Motor neuron (in vitro differentiated cells): ENCODE results near the gene KRTAP10-11. TPM values are rescaled to one million over a fixed set of nuclear protein-coding genes. Genes with fewer than 3 reads are reported as not detected.
"Not testable (repeated sequence)": the region's sequence is repeated elsewhere in the genome, so short reads cannot be mapped to it uniquely, and the experiment has no call there.

ENCODE experiments used
- ATAC-seq, 8 experiments: fragments of 200-7000 bp; cut with Tn5 transposase; replicated peaks in 6 of 8; 2 replicates each; pipeline ENCODE4 v1.8.0; 2021; ENCODE audit warnings: mild to moderate bottlenecking in 8 of 8, moderate library complexity in 8 of 8
- H3K27ac ChIP-seq, 2 donors: fragments of 250-450 bp; sonication (Bioruptor Pico); 2 replicates each; pipeline ENCODE4 v1.9.0; 2021; ENCODE audit warnings: antibody characterized with exemption in 2 of 2, mild to moderate bottlenecking in 2 of 2, moderate library complexity in 1 of 2
- H3K4me1 ChIP-seq, 2 donors: fragments of 250-450 bp; sonication (Bioruptor Pico); replicated peaks in 1 of 2; 2 replicates each; pipeline ENCODE4 v1.6.1; 2021; ENCODE audit warnings: antibody characterized with exemption in 2 of 2, mild to moderate bottlenecking in 2 of 2, moderate library complexity in 1 of 2
- H3K4me3 ChIP-seq, 5 donors: fragments of 250-450 bp; sonication (Bioruptor Pico); 2 replicates each; pipeline ENCODE4 v1.9.0; 2021; ENCODE audit warnings: antibody characterized with exemption in 5 of 5, mild to moderate bottlenecking in 5 of 5, moderate library complexity in 4 of 5
- WGBS, 10 experiments: fragments of 450-650 bp; shearing (Covaris generic); methylation state at CpG; one replicate each; pipeline ENCODE4 v1.0.0; 2022; 5-methylcytosine and 5-hydroxymethylcytosine counted together
- in situ Hi-C, 9 experiments: fragments of 400-800 bp; cut with MboI; loops; one replicate each; pipeline ENCODE4 v1.15.0; 2021; ENCODE audit warnings: low sequenced_read_pairs in 9 of 9, low pct_unique_long_range_greater_than_20kb in 2 of 9; ENCODE audit not compliant: unreplicated experiment in 9 of 9
- total RNA-seq, 8 experiments: library from RNA; unstranded; fragments of 300-600 nt; gene quantifications; 2 replicates each; pipeline versions ENCODE4 v1.2.3 to v1.2.4, GENCODE V29; 2022

Gene KRTAP10-11
- total RNA-seq, 8 experiments from 2014 or later = 0.49 to 0.66 TPM; not detected in 6

DNA sequence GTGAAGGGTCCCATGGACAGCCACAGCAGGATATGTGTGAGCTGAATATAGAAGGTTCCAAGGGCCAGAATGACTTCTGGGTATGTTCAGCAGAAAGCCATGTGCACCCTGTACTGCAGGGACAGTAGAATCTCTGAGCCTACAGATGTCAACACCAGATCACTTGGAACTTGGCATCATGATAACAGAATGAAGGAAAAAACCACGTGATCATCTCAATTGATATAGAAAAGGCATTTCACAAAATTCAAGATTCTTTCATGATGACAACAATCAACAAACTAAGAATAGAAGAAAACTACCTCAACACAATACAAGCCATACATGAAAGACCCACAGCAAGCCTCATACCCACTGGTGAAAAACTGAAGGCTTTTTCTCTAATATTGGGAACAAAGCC lies 21.4 kb downstream of the KRTAP10-11 start:
- no peak overlapping the region for H3K27ac ChIP-seq
- no peak for ATAC-seq
- WGBS, 10 experiments = 0 to 78% (median 22%) methylated on average over 1 of the region's 1 CpG; no CpG with 5 or more reads in 3 of the 10 experiments

GRCh38 chr21:44670642-44671432 lies 24.6 kb downstream of the KRTAP10-11 start:
- Histone ChIP-seq H3K27ac (no peak overlapping the region), H3K4me1 (no peaks in the 10 kb centered on the region), H3K4me3 (no peak overlapping the region)
- 0 to 80% (median 57%) methylated on average over 1 to 3 of the region's 3 CpGs; no CpG with 5 or more reads in 5 of the 10 experiments for WGBS, 10 experiments
- in situ Hi-C loops = no loop called here
- ATAC-seq = no peak

More for the DNA sequence above, 21.4 kb downstream of the KRTAP10-11 start:
- Histone ChIP-seq H3K4me1 (no peaks in the 10 kb centered on the region), H3K4me3 (no peak overlapping the region)
- in situ Hi-C loops = no loop called here

DNA sequence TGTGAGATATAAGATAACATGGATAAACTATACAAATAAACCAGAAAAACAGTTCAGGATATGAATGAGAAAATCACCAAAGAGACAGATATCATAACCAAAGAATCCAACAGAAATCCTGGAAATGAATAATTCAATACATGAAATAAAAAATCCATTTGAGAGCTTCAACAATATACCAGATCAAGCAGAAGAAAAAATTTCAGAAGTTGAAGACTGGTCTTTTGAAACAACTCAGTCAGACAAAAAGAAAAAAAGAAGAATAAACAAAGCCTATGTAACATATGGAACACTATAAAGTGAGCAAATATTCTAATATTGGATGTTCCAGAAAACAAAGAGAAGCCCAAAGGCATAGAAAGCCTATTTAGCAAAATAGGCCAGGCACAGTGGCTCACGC lies 25.7 kb downstream of the KRTAP10-11 start:
- 60 to 100% (median 82%) methylated on average over 1 of the region's 1 CpG; no CpG with 5 or more reads in 4 of the 10 experiments for WGBS, 10 experiments
- in situ Hi-C loops = no loop called here
- Histone ChIP-seq H3K4me3 (no peak overlapping the region), H3K4me1 (no peaks in the 10 kb centered on the region), H3K27ac (no peak overlapping the region)
- no peak for ATAC-seq

DNA sequence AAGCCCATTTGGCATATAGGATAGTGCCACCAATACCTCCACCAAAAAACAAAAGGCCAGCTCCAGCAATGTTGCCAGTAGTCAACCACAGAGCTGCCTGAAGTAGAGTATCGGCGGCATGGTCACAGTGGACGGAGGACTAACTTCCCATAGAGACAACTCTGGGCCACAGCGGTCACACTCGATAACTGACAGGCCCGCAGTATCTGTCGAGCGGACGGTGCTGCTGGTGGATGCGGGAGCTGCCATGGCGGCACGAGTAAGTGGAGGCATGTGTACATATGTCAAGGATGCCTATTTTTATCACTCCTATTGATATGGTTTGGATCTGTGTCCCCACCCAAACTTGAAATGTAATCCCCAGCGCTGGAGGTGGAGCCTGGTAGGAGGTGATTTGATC lies 31.7 kb downstream of the KRTAP10-11 start:
- no peak for ATAC-seq
- in situ Hi-C loops = no loop called here
- WGBS, 10 experiments = 62 to 95% (median 80%) methylated on average over 1 to 10 of the region's 13 CpGs; no CpG with 5 or more reads in 3 of the 10 experiments
- no peaks in the 10 kb centered on the region for H3K4me1 ChIP-seq
- no peak overlapping the region for H3K27ac ChIP-seq
- H3K4me3 ChIP-seq = no peak overlapping the region

GRCh38 chr21:44681152-44681551 lies 34.9 kb downstream of the KRTAP10-11 start:
- in situ Hi-C loops = no loop called here
- Histone ChIP-seq H3K4me3 (no peak overlapping the region), H3K4me1 (peaks cover 0 to 1% of the 10 kb centered on the region in 2 donors), H3K27ac (no peak overlapping the region)
- ATAC-seq = no peak
- WGBS, 10 experiments = 27 to 95% (median 73%) methylated on average over 1 to 10 of the region's 11 CpGs; no CpG with 5 or more reads in 3 of the 10 experiments

DNA sequence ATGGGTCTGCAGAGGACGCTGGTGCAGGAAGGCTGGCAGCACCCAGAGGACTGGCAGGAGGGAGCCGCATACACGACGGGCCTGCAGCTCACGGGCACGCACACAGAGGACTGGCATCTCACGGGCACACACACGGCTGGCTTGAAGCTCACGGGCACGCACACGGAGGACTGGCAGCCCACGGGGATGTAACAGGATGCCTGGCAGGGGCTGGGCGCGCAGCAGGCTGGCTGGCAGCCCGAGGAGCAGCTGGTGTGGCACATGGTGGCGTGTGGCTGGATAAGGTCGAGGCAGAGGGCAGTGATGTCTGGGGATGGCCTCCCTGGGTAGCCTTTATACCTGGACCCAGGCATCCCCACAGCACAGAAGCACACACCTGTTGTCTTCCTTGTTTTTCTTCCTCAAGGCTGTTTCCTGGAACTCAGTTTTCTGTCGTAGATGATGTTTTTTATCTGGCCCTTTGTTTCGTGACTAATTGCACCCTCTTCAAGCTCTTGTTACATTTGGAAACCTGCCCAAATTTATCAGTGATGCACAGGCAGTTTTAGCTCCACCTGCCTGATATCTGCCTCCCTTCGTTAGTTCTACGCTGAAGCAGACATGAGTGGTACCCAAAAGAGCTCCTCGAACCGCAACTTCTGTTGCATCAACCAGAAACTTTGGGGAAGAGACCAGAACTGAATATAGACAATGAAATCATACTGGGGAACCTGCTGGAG lies 35.8 kb downstream of the KRTAP10-11 start, which contains the start of gene KRTAP12-1:
TSS of gene KRTAP12-1 (minus strand) at position 303 of the 719 bp plus-strand sequence. CDS start at position 263, 40 bp downstream.
- Histone ChIP-seq H3K4me1 (peaks cover 4 to 10% of the 10 kb centered on the region in 2 donors), H3K27ac (no peak within 1 kb of the TSS), H3K4me3 (no peak within 1 kb of the TSS)
- in situ Hi-C loops = no loop called here
- no peak for ATAC-seq
- WGBS, 10 experiments = 27 to 96% (median 80%) methylated on average over 1 to 12 of the region's 23 CpGs; no CpG with 5 or more reads in 1 of the 10 experiments

DNA sequence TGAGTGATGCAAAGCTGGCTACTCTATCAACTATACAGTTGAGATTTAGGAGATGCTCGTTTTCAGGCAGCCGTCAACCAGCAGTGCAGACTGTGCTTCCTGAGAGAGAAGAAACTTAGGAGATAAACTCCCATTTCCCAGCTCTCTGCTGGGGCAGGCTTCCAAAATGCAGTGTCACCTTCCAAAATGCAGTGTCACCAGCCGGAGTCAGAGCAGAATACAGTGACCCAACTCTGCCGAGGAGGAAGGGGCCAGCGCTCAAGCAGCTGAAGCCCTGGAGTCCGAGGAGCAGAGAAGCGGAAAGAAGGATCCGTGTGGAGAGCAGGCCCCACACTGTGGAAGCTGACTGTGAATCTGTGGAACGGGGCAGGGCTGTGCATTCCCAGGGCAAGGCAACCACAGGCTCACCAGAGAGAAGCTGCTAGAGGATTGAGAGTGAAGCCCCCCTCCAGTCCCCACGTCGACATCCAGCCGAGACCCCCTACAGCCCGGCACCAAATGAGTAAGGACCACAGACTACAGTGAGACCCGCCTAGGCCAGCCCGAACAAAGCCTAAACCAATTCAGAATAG lies 36.5 kb downstream of the KRTAP10-11 start:
- H3K4me3 ChIP-seq = no peak overlapping the region
- 7 to 82% (median 58%) methylated on average over 1 to 8 of the region's 15 CpGs; no CpG with 5 or more reads in 5 of the 10 experiments for WGBS, 10 experiments
- H3K27ac ChIP-seq = no peak overlapping the region
- ATAC-seq = no peak
- peaks cover 4 to 17% of the 10 kb centered on the region in 2 donors for H3K4me1 ChIP-seq
- in situ Hi-C loops = no loop called here

DNA sequence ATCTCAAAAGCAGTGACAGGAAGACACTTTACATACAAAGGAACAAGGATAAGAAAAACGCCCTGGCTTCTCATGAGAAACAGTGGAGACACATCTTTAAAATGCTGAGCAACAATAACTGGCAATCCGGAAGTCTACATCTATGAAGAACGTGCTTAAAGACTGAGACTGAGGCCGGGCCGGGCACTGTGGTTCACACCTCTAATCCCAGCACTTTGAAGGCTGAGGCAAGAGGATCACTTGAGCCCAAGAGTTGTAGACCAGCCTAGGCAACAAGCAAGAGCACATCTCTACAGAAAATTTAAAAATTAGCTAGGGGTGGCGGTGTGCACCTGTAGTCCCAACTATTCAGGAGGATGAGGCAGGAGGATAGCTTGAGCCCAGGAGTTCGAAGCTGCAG lies 37.9 kb downstream of the KRTAP10-11 start:
- 24 to 83% (median 39%) methylated on average over 1 to 7 of the region's 7 CpGs; no CpG with 5 or more reads in 2 of the 10 experiments for WGBS, 10 experiments
- H3K4me1 ChIP-seq = peaks cover 4 to 22% of the 10 kb centered on the region in 2 donors
- no peak overlapping the region for H3K4me3 ChIP-seq
- H3K27ac ChIP-seq = no peak overlapping the region
- in situ Hi-C loops = no loop called here
- no peak for ATAC-seq

GRCh38 chr21:44684483-44684882 lies 38.3 kb downstream of the KRTAP10-11 start:
- Histone ChIP-seq H3K4me3 (no peak overlapping the region), H3K27ac (no peak overlapping the region), H3K4me1 (peaks cover 4 to 22% of the 10 kb centered on the region in 2 donors)
- 0 to 87% (median 79%) methylated on average over 1 to 6 of the region's 6 CpGs; no CpG with 5 or more reads in 5 of the 10 experiments for WGBS, 10 experiments
- in situ Hi-C loops = no loop called here
- ATAC-seq = no peak

DNA sequence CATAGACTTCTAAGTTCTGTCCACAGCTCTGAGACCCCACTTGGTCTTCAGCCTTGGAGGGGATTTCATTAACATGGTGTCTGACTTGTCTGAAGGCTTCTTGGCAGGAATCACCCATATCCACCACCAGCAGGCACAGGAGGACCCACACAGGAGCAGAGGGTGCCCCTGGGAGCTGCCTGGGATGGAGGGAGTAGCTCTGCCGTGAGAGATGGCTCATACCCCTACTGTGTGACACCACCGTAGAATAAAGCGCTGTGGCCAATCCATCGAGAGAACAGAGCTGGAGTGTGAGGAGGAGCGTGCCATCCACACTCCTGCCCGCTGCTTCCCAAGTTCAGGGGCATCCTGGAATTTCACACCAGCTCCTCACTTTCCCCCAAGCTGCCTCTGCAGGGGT lies 38.8 kb downstream of the KRTAP10-11 start:
- 80% methylated on average over 1 of the region's 6 CpGs; no CpG with 5 or more reads in 9 of the 10 experiments for WGBS, 10 experiments
- not testable (repeated sequence) for ATAC-seq, H3K4me3 ChIP-seq

GRCh38 chr21:44686000-44686781 lies 40.0 kb downstream of the KRTAP10-11 start:
- in situ Hi-C loops = no loop called here
- ATAC-seq = peak in 5 of 8 experiments; percentile 36 to 70 (median 50)
- Histone ChIP-seq H3K4me3 (no peak overlapping the region), H3K4me1 (peaks cover 4 to 22% of the 10 kb centered on the region in 2 donors), H3K27ac (no peak overlapping the region)
- 0 to 56% (median 8%) methylated on average over 2 to 4 of the region's 14 CpGs; no CpG with 5 or more reads in 6 of the 10 experiments for WGBS, 10 experiments

More for the DNA sequence above, 38.8 kb downstream of the KRTAP10-11 start:
- H3K4me1 ChIP-seq = peaks cover 4 to 22% of the 10 kb centered on the region in 2 donors
- in situ Hi-C loops, H3K27ac ChIP-seq: not testable (repeated sequence)

GRCh38 chr21:44686843-44687561 lies 40.8 kb downstream of the KRTAP10-11 start:
- Histone ChIP-seq H3K4me1 (peaks cover 4 to 22% of the 10 kb centered on the region in 2 donors), H3K27ac (no peak overlapping the region), H3K4me3 (no peak overlapping the region)
- 40 to 88% (median 67%) methylated on average over 3 to 13 of the region's 25 CpGs; no CpG with 5 or more reads in 1 of the 10 experiments for WGBS, 10 experiments
- ATAC-seq = peak in 2 of 8 experiments; percentile 44 to 52
- in situ Hi-C loops = no loop called here
